Stomach smooth muscle (tissue), 2 donors: ENCODE data around the gene AGBL4.
"Not testable (repeated sequence)": the region's sequence is repeated elsewhere in the genome, so short reads cannot be mapped to it uniquely, and the experiment has no call there.

ENCODE experiments used
- H3K27ac ChIP-seq: one replicate; pipeline ENCODE4 v1.7.0; 2013; ENCODE audit warnings: mild to moderate bottlenecking, low read length, inconsistent platforms
- H3K27me3 ChIP-seq, 2 donors: one replicate each; pipeline ENCODE4 v1.7.0; 2013; ENCODE audit warnings: low read length in 2 of 2; ENCODE audit not compliant: insufficient read depth in 2 of 2, control insufficient read depth in 1 of 2
- H3K36me3 ChIP-seq, 2 donors: one replicate each; pipeline ENCODE4 v1.7.0; 2013; ENCODE audit warnings: low read length in 2 of 2; ENCODE audit not compliant: control insufficient read depth in 2 of 2, insufficient read depth in 2 of 2
- H3K4me1 ChIP-seq: one replicate; pipeline ENCODE4 v1.7.0; 2013; ENCODE audit warnings: low read length; ENCODE audit not compliant: control insufficient read depth, insufficient read depth
- H3K4me3 ChIP-seq, 2 donors: one replicate each; pipeline ENCODE4 v1.7.0; 2013; ENCODE audit warnings: low read length in 2 of 2
- H3K9ac ChIP-seq, 2 donors: one replicate each; pipeline ENCODE4 v1.7.0; 2013; ENCODE audit warnings: low read length in 2 of 2, mild to moderate bottlenecking in 1 of 2
- H3K9me3 ChIP-seq, 2 donors: one replicate each; pipeline ENCODE4 v1.7.0; 2013; ENCODE audit warnings: low read length in 2 of 2; ENCODE audit not compliant: control insufficient read depth in 2 of 2
- donor health status: healthy.
- donor health status: Pancreatic carcinoma.

AGBL4 gene

DNA sequence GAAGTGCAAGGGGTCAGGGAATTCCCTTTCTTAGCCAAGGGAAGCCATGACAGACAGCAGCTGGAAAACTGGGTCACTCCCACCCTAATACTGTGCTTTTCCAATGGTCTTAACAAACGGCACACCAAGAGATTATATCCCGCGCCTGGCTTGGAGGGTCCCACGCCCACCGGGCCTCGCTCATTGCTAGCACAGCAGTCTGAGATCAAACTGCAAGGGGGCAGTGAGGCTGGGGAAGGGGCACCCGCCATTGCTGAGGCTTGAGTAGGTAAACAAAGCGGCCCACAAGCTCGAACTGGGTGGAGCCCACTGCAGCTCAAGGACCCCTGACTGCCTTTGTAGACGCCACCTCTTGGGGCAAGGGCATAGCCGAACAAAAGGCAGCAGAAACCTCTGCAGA lies 108.5 kb downstream of the AGBL4 start:
- H3K4me3 ChIP-seq, H3K9ac ChIP-seq, H3K27ac ChIP-seq, H3K9me3 ChIP-seq, H3K27me3 ChIP-seq, H3K36me3 ChIP-seq, H3K4me1 ChIP-seq: not testable (repeated sequence)

DNA sequence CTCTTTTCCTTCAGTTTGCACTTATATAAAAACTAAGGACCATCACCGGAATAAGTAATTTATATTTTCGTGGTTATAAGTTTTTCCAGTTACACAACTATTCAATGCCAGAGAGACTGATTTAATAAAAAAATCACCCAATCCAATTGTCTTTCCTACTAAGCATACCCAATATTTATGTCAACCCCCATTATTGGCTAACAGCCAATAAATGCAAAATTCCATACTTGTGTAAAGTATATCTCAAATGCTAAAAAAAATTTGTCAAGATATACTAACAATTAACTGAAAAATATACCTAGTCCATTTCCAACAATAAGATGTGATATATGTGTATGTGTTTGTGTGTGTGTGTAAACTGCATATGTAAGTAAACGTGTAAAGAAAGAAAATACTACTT lies 117.4 kb downstream of the AGBL4 start:
- Histone ChIP-seq H3K9me3 (no peaks in the 10 kb centered on the region), H3K27ac (no peak overlapping the region)

DNA sequence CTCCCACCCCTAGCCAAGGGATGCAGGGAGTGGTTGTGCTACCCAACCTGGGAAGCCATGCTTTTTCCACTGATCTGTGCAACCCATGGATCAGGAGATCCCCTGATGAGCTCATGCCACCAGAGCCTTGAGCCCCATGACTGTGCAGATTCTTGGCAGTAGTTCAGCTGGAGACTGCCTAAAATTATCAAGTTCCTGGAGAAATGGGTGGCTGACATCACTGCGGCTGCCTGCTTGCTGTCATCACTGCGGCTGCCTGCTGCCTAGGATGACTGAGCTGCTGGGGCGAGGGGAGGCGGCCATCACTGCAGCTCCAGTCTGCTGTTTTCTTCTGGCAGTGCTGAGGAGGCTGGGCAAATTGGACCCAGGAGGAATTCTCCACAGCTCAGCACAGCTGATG lies 159.2 kb downstream of the AGBL4 start:
- Histone ChIP-seq H3K36me3 (no peaks in the 10 kb centered on the region), H3K27ac (no peak overlapping the region), H3K27me3 (no peaks in the 10 kb centered on the region)

More for the DNA sequence above, 117.4 kb downstream of the AGBL4 start:
- Histone ChIP-seq H3K27me3 (no peaks in the 10 kb centered on the region), H3K36me3 (no peaks in the 10 kb centered on the region), H3K4me3 (no peak overlapping the region), H3K4me1 (no peaks in the 10 kb centered on the region), H3K9ac (no peak overlapping the region)

DNA sequence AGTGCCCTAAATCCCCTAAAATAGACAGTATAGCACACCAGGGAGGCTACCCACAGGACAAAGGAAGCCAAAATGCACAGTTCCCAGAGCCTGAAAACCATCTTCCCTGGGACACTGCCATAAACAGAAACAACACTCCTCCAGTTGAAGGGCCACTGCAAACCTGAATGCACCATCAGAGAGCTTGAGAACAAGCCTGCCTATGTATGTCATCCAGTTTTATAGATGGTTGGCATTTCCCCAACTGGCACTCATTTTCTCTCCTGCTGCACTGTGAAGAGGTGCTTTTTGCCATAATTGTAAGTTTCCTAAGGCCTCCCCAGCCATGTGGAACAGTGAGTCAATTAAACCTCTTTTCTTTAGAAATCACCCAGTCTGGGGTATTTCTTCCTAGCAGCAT lies 169.0 kb downstream of the AGBL4 start:
- H3K4me1 ChIP-seq: no peaks in the 10 kb centered on the region
- H3K9me3 ChIP-seq: peaks cover 0 to 3% of the 10 kb centered on the region in 2 donors
- no peak overlapping the region for H3K9ac ChIP-seq
- no peak overlapping the region for H3K27ac ChIP-seq
- H3K4me3 ChIP-seq: no peak overlapping the region
- no peaks in the 10 kb centered on the region for H3K36me3 ChIP-seq
- H3K27me3 ChIP-seq: no peaks in the 10 kb centered on the region

More for the DNA sequence above, 159.2 kb downstream of the AGBL4 start:
- Histone ChIP-seq H3K9me3 (peaks cover 0 to 6% of the 10 kb centered on the region in 2 donors), H3K9ac (no peak overlapping the region), H3K4me3 (no peak overlapping the region), H3K4me1 (no peaks in the 10 kb centered on the region)

DNA sequence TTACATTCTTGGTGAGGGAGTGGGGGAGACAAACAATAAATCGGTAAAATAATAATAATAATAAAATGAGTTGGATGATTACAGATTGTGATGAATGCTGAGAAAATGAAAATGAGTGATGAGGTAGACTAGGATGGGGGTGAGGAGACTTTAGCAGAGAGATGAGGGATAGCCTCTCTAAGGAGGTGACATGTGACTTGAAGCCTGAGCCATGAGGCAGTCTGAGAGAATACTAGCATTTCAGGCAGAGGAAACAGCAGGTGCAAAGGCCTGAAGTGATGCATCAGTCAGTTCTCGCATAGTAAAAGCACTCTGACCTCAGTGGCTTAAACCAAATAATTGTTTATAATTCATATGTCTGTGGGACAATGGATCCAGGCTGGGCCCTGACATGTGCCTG lies 181.2 kb downstream of the AGBL4 start:
- no peak overlapping the region for H3K9ac ChIP-seq
- H3K4me1 ChIP-seq: no peaks in the 10 kb centered on the region
- peaks cover 17 to 24% of the 10 kb centered on the region in 2 donors for H3K9me3 ChIP-seq
- no peak overlapping the region for H3K4me3 ChIP-seq
- H3K27me3 ChIP-seq: no peaks in the 10 kb centered on the region
- H3K36me3 ChIP-seq: no peaks in the 10 kb centered on the region
- no peak overlapping the region for H3K27ac ChIP-seq

DNA sequence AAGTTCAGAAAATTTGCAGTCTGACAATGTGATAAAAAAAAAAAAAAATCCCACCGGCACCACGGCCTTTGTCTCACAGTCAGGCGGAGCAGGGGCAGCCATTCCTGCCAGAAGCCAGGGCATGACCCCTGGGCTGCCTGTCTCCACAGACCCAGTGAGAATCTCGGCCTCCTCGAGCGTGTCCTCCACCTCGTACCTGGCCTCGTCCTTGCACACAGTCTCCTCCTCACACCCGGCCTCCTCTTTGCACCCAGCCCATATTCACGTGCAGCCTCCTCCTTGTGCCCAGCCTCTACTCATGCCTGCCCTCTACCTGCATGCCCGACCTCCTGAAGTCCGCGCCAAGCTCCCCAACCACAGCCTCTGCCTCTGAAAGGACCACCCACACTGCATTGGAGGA lies 182.0 kb downstream of the AGBL4 start:
- Histone ChIP-seq H3K4me1 (no peaks in the 10 kb centered on the region), H3K9me3 (peaks cover 17 to 24% of the 10 kb centered on the region in 2 donors), H3K4me3 (no peak overlapping the region), H3K27ac (no peak overlapping the region), H3K9ac (no peak overlapping the region), H3K36me3 (no peaks in the 10 kb centered on the region), H3K27me3 (no peaks in the 10 kb centered on the region)

DNA sequence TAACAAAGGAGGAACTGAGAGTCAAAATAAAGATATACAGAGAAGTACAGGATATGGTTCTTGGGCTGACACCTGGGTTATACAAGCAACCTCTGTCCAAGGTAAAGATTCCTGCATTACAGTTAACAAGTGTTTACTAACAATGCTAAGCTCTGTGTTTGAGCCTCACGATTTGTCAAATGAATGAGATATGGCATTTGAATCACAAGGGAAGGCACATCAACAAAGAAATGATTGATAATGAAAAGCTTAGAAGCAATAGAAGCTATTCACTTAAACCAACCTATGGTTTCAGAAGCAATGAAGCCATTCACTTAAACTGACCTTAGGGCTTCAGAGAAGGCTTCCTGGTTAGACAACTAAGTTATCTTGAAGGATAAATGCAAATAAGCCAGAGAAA lies 199.5 kb downstream of the AGBL4 start:
- H3K4me3 ChIP-seq: no peak overlapping the region
- H3K4me1 ChIP-seq: no peaks in the 10 kb centered on the region
- no peak overlapping the region for H3K9ac ChIP-seq
- H3K9me3 ChIP-seq: no peaks in the 10 kb centered on the region
- no peaks in the 10 kb centered on the region for H3K27me3 ChIP-seq
- no peak overlapping the region for H3K27ac ChIP-seq
- no peaks in the 10 kb centered on the region for H3K36me3 ChIP-seq

DNA sequence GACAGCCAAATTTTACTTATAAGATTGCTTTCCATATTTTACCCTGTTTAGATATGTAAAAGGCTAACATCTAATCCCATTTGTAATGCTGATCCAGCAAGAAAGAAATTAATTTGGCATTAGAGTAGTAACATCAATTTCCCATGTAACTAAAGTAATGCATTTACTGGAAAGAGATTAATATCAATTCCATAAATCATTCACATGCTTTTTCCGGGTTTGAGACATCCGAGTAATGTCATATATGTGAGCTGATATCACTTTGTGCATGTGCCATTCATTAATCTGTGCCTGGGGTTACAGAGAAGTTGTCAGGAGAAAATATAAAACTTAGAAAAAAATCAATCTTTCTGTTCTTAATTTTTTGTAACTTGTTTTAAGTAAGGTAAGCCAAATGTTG lies 206.1 kb downstream of the AGBL4 start:
- Histone ChIP-seq H3K27ac (no peak overlapping the region), H3K4me1 (no peaks in the 10 kb centered on the region), H3K9me3 (no peaks in the 10 kb centered on the region), H3K9ac (no peak overlapping the region), H3K27me3 (no peaks in the 10 kb centered on the region), H3K4me3 (no peak overlapping the region), H3K36me3 (no peaks in the 10 kb centered on the region)

DNA sequence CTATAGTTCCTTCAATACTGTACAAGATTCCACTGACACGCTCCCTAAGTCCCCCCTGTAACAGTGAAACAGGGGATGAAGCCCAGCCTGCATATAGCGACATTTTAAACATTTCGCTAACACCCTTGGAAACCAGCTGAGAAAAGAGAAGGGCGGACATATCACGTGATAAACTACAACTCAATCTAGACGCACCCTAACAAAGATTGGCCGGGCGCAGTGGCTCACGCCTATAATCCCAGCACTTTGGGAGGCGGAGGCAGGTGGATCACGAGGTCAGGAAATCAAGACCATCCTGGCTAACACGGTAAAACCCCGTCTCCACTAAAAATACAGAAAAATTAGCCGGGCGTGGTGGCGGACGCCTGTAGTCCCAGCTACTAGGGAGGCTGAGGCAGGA lies 236.7 kb downstream of the AGBL4 start:
- not testable (repeated sequence) for H3K9ac ChIP-seq, H3K36me3 ChIP-seq

DNA sequence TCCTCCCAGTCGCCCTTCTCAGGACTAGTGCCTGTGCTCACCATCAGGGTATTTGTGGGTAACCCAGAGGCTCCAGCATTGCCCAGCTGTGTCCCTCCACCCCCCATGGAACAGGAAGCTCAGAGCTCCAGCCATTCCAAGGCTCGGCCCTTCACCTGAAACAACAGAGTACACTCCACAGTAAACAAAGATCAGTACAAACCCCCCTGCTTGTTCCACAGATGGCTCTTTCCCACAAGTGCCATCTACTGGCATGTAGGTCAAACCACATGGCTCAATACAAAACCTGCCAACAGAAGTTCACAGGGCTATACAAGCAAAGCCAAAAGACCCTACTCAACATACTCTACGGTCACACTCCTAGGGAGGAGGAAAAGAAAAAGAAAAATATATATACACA lies 258.7 kb downstream of the AGBL4 start:
- H3K36me3 ChIP-seq: no peaks in the 10 kb centered on the region
- no peaks in the 10 kb centered on the region for H3K27me3 ChIP-seq
- H3K4me3 ChIP-seq: no peak overlapping the region
- no peaks in the 10 kb centered on the region for H3K9me3 ChIP-seq
- H3K27ac ChIP-seq: no peak overlapping the region
- H3K9ac ChIP-seq: no peak overlapping the region
- no peaks in the 10 kb centered on the region for H3K4me1 ChIP-seq

More for the DNA sequence above, 236.7 kb downstream of the AGBL4 start:
- not testable (repeated sequence) for H3K4me3 ChIP-seq, H3K27me3 ChIP-seq, H3K4me1 ChIP-seq, H3K27ac ChIP-seq, H3K9me3 ChIP-seq

DNA sequence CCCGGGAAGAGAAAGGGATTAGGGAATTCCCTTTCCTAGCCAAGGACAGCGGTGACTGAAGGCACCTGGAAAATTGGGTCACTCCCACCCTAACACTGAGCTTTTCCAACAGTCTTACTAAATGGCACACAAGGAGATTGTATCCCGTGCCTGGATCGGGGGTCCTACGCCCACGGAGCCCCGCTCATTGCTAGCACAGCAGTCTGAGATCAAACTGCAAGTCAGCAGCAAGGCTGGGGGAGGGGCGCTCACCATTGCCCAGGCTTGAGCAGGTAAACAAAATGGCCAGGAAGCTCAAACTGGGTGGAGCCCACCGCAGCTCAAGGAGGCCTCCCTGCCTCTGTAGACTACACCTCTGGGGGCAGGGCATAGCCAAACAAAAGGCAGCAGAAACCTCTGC lies 285.6 kb downstream of the AGBL4 start:
- H3K9ac ChIP-seq, H3K27me3 ChIP-seq, H3K4me1 ChIP-seq, H3K36me3 ChIP-seq, H3K27ac ChIP-seq, H3K4me3 ChIP-seq: not testable (repeated sequence)
- H3K9me3 ChIP-seq: peaks cover 0 to 10% of the 10 kb centered on the region in 2 donors

DNA sequence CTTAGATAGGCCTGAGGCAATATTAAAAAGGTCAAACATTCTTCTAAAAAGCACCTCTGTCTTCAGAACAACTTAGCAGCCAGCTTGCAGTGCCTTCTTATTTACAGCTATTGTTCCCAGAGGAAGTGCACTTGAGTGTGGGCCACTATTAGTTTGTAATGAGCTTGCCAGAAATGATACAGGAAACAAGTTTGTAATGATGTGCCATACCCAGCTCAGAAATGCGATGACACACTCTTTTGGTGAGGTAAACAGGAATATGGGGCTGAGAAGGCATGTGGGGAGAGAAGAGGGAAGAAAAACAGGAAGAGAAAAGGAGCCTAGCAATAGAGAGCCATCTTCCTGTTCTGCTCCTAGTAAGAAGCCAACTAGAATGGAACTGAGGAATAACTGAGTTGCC lies 295.4 kb downstream of the AGBL4 start:
- H3K4me1 ChIP-seq: no peaks in the 10 kb centered on the region
- H3K27me3 ChIP-seq: no peaks in the 10 kb centered on the region
- no peak overlapping the region for H3K9ac ChIP-seq
- no peak overlapping the region for H3K4me3 ChIP-seq
- no peaks in the 10 kb centered on the region for H3K36me3 ChIP-seq
- H3K9me3 ChIP-seq: no peaks in the 10 kb centered on the region
- H3K27ac ChIP-seq: no peak overlapping the region
